HuH-7 (cell line): Measurements from ENCODE around the gene SPECC1.
A peak's percentile ranks its signal among the peaks of the same experiment; 100 is the strongest.
"Not testable (repeated sequence)": the region's sequence is repeated elsewhere in the genome, so short reads cannot be mapped to it uniquely, and the experiment has no call there.

ENCODE experiments used
- DNase-seq: peaks from one replicate; pipeline ENCODE4 v3.0.0; 2011; ENCODE audit warnings: low spot score

Gene SPECC1

DNA sequence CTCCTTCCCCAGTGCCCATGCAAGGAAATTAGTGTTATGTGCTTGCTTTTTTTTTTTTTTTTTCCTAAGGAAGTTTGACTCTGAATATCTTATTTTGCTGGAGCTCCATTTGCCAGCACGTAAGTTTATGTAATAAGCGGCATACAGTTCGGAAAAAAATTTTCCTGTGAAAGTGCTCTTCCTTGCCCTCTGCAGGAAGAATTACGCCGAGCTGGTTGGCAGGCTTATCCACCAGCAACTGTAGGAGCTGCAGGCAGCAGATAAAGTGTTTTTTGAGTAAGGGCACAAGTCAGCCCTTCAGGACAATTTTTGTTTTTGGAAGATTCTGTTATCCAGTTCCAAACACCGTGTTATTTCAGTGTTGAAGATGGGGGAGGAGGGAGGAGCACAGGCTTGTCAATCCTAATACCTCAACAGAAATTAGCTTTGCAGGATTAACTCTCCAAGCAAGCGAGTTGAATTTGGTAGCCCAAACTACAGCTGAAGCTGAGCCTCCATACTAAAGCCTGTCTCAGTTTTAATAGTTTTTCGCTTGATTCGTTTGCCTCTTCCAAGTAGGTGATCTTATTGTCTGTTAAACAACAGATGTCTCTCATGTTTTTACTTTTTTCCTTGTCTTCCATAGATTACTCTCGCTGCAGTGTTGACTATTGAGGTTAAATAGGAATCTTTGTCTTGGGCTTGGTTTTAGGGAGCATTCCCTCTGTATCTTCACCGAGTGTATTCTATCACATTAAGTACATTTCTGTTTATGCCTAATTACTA lies 1.1 kb downstream of the SPECC1 start:
- DNase-seq, result peak; percentile 45

DNA sequence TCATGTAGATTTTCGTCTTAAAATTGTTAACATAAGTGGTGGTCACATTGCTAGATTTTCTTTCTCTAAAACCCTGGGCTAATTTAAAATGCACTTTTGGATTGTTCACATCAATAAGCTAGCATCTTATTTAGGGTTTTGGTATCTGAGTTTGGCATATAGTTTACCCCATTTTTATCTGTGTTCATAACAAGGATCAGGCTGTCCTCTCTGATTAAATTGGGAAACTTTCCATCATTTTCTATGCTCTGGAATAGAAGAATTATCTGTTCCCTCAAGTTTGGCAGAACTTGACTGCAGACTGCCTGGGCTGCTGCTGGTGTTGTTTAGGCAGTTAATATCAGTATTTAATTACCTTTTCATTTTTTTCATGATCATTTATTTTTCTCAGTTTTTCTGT lies 1.8 kb downstream of the SPECC1 start:
- DNase-seq, result no peak

DNA sequence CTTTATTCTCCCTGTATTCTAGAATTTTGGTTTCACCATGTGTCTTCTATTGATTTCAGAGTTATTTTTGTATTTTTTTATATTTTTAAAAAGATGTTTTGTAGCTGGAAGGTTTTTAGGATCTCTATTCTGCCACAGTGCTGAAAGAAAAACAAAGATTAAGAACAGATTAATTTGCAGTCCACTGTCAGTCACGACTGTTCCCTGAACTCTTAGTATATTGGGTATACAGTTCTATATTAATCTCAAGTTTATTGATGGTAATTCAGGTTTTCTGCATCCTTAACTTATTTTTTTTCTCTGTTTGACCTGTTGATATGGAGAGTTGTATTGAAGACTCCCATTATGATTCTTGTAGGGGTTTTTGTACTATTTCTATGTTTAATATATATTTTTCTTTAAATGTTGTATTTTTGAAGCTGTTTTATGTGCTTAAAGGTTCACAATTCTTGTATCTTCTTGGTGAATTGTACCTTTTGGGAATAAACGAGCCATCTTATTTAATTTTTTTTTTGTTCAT lies 2.9 kb downstream of the SPECC1 start:
- DNase-seq, result no peak

DNA sequence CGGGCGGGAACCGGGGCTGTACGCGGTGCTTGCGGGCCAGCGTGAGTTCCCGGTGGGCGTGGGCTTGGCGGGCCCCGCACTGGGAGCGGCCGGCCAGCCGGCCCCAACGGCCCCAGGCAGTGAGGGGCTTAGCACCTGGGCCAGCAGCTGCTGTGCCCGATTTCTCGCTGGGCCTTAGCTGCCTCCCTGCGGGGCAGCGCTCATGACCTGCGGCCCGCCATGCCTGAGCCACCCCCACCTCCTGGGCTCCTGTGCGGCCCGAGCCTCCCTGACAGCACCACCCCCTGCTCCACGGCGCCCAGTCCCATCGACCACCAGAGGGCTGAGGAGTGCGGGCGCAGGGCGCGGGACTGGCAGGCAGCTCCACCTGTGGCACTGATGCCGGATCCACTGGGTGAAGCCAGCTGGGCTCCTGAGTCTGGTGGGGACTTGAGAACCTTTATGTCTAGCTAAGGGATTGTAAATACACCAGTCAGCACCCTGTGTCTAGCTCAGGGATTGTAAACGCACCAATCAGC lies 7.4 kb downstream of the SPECC1 start:
- not testable (repeated sequence) for DNase-seq

DNA sequence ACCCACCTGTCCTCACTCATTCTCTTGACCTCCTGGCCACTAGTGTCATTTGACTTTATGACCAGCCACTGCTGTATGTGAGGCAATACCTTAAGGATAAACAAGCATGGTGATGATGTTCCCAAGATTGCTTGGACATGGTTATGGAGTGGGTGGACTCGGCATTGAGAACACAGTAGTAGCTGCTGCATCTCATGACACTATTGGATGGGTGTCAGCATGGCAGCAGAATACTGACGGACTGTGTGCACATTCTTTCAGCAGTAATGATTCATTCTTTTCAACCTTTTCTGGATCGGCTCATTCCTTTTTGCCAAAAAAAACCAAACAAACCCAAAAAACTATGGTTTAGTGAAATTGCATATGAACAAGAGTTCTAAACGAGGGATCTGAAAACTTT lies 13.5 kb downstream of the SPECC1 start:
- no peak for DNase-seq

DNA sequence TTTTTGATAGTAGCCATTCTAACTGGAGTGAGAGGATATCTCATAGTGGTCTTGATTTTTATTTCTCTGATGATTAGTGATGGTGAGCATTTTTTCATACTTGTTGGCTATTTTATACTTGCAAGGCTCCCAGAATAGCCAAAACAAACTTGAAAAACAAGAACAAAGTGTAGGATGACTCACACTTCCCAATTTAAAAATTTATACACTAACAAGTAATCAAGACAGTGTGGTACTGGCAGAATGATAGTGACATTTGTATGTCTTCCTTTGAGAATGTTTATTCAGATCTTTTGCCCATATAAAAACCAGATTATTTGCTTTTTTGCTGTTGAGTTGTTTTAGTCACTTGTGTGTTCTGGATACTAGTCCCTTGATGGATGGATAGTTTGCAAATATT lies 17.8 kb downstream of the SPECC1 start:
- DNase-seq, result no peak

DNA sequence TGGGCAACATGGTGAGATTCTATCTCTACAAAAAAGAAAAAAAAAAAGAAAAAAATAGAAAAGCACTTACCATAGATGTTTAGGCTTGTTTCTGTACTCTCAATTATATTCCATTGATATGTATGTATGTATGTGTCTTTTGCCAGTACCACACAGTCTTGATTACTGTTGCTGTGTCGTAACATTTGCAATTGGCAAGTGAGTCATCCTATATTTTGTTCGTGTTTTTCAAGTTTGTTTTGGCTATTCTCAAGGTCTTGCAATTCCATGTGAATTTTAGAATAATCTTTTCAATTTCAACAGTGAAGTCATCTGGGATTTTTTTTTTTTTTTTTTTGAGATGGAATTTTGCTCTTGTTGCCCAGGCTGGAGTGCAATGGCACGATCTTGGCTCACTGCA lies 19.3 kb downstream of the SPECC1 start:
- DNase-seq, result no peak

DNA sequence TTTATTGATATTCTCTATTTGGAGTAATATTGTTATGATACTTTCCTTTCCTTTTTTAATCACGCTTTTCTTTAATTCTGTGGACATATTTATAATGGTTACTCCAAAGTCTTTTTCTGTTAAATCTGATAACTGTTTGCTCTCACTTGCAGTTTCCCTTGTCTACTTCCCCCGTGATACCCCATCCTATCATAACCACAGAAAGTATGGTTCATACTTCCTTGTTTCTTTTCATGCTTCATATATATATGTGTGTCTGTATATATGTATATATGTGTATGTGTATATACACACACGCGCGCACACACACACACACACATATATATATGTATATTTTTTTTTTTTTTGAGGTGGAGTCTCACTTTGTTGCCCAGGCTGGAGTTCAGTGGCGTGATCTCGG lies 23.5 kb downstream of the SPECC1 start:
- no peak for DNase-seq

DNA sequence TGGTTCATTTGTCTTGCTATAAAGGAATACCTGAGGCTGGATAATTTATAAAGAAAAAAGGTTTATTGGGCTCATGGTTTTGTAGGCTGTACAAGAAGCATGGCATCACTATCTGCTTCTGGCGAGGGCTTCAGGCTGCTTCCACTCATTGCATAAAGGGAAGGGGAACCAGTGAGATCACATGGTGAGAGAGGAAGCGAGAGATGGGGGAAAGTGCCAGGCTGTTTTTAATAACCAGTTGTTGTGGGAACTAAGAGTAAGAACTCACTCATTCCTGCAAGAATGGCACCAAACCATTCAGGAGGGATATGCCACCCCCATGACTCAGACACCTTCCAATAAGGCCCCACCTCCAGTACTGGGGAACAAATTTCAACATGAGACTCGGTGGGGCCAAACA lies 24.3 kb downstream of the SPECC1 start:
- no peak for DNase-seq

DNA sequence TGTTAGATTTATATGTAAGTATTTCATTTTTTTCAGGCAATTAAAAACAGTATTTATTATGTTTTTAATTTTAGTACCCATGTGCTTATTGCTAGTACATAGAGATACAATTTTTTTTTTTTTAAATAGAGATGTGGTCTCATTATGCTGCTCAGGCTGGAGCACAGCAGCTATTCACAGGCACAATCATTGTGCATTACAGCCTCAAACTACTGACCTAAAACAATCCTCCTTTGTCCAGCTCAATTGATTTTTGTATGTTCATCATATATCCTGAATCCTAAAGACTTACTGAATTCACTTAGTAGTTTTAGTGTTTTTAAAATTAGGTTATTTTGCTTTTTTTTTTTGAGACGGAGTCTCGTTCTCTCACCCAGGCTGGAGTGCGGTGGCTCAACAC lies 26.3 kb downstream of the SPECC1 start:
- DNase-seq, result no peak

DNA sequence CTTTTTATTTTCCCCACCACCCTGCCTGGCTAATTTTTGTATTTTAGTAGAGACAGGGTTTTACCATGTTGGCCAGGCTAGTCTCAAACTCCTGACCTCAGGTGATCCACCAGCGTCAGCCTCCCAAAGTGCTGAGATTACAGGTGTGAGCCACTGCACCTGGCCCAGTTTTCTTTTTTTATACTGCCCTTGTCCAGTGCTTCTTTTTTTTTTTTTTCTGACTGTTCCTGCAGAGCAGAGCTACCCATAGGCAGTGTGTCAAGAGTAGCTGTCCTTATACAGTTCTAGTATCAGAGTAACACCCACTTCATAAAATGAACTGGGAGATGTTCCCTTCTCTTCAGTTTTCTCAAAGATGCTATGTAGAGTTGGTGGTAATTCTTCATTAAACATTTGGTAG lies 28.1 kb downstream of the SPECC1 start:
- not testable (repeated sequence) for DNase-seq

DNA sequence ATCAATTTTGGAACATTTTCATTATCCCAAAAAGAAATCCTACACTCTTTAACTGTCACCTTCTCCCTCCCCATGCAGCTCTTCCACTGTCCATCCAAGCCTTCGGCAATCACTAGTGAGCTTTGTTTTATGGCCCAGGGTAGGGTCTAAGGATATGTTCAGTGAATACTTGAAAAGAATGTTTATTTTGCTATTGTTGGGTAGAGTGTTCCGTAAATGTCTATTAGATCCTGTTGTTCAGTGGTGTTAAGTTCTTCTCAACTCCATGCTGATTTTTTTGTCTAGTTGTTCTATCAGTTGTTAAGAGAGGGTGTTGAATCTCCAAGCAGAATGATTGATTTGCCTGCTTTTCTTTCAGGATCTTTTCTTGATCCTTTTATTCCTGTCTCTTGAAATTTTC lies 29.9 kb downstream of the SPECC1 start:
- DNase-seq, result no peak

DNA sequence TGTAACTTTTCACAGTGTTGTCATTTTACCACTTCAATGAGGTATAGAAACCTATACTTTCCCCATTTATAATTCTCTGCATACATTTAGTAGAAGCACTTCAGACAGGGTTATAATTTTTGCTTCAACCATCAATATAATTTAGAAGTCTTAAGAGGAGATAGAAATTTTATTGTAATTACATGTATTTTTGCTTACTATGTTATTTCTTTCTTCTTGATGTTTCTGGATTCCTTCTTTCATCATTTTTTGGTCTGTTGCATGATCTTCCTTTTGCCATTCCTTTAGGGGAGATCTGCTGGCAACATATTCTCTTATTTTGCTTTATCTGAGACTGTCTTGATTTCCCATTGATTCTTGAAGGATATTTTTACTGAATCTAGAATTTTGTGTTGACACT lies 31.1 kb downstream of the SPECC1 start:
- DNase-seq, result no peak

DNA sequence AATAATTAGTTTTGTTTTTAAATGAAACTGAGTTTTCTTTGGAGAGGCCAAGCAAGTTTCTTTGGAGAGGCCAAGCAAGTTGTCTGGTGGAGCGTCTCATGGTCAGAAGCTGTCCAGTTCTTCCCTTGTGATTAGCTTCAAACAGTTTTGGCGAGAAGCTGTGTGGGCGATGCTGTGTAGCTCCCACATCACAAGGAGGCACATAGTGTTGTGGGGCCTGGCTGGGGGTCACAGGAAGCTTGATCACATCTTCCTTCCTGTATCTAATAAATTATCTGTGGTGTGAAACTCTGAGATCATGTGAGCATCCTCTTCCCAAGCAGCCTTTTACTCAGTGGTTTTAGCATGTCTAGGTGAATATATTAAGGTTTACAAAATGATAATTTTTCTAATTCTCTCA lies 33.9 kb downstream of the SPECC1 start:
- DNase-seq, result no peak

DNA sequence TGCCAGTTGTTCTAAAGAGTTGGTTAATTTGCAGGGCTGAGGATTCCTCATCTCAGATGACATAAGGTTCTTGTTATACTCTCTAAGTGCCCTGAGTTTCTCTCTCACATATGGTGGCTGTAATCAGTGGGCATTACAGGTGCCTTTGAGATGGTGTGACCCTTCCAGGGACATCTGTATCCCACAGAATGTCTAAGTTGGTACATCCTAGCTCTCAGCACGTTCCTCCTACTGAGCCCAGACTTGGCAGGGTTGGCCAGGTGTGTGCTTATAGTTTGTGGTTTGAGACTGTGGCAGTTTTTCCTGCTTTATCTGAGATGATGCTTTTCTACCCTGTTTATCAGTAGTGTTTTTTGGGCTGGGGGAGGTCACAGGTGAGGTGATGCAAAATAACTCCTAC lies 36.3 kb downstream of the SPECC1 start:
- no peak for DNase-seq

DNA sequence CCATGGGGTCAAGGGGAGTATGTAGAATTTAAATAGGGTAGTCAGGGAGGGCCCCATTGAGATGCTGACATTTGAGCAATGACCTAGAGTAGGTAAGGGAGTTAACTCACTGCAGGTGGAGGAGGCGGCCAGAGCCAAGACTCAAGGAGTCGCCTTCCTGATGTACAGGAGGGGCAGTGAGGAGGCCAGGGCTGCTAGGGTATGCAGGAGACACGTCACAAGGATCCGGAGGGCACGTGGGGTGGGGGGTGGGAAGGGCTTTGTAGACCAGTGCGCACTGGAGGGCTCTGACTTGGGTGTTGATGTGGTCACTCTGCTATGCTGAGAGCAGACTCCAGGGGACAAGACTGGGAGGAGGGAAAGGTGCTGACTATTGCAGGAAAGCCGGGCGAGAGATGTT lies 37.5 kb downstream of the SPECC1 start:
- no peak for DNase-seq

DNA sequence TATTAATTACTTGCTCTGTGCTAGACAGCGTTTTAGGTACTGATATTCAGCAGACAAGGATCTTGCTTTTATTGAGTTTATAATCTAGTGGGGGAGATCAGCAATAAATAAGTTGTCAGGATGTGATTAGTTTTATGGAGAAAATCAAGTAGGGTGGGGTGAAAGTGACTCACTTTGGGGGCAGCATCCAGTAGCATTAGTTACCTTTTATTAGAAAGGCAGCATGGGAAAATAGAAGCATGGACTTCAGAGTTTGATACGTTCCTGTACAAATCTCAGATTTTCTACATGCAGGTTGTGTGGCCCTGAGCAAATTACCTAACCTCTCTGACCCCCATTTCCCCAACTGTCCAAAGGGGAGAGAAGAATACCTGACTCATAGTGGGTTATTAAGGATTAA lies 42.5 kb downstream of the SPECC1 start:
- no peak for DNase-seq

DNA sequence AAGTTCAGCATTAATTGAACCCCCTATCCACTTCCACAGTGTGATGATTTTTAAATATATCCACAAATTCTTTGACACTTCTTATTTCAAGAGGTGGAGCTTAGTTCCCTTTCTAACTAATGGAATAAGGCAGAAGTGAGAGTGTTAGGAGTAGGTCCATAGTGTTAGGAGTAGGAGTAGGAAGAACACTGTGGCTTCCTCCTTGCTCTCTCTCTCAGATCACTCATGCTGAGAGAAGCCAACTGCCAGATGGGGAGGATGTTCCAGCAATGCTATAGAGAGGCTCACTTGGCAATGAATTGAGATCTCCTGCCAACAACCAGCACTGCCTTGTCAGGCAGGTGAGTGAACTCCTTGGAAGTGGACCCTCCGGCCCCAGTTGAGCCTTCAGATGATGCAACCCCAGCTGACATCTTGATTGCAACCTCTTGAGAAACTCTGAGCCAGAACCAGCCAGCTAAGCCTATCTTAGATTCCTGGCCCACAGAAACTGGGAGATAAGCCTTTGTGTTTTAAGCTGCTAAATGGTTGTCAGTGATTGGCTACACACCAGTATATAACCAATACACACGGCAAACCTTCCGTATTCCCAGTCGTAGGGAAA lies 44.3 kb downstream of the SPECC1 start:
- DNase-seq, result no peak

DNA sequence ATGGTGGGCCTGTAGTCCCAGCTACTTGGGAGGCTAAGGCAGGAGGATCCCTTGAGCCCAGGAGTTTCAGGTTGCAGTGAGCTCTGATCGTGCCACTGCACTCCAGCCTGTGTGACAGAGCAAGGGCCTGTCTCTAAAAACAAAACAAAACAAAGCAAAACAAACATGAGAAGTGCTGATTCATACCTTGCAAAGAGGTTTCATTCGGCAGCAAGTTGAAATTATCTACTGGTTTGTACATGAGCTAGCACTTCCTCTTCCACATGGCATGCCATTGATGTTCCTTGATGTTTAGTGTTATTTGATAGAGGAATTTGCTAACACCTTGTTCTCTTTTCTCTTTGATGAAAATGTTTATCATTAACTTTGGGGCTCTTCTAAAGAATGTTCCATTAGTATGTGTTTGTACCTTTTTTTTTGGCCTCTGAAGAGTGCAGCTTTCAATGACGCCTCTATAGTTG lies 50.6 kb downstream of the SPECC1 start:
- DNase-seq, result no peak

DNA sequence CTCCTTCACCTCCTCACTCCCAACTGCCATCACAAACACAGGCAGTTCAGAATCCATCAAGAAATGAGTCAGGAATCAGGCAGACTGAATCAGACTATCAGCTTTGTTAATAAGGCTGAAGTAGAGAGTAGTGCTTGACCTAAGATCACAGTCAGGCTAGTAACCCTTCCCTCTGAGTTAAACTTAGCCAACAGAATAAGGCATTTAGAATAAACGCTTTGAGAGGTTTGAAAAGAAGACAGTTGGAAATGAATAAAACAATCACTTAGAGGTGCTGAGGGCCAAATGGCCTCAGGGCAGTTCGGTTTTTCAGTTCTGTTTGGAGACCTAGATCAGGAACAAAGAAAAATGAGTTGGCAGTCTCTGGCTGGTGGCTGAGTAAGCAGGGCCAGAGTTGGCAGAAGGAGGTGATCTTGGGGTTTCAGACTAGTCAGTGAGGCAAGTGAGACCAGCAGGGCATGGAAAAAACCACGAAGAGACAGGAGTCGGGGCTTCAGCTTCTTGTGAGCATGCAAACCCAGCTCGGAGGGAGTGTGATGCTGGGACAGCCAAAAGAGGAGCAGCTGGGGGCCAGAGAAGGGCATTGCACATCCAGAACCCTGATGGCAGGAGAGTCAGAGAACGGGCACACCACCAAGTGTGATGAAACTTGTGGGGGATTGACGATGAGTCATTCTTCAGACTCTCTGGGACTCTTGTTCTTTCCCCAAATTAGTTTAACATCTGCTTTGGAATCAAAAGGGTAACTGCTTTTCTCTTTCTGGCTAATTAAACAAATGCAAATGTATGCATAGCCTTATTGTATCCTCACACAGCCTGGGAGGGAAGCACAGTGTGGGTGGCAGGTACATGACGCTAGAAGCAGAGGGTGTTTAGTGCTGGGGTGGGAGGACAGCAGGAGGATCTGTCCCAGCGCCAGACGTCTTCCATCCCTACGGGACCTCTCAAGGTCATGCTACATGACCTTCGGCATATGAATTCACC lies 54.8 kb downstream of the SPECC1 start:
- no peak for DNase-seq

DNA sequence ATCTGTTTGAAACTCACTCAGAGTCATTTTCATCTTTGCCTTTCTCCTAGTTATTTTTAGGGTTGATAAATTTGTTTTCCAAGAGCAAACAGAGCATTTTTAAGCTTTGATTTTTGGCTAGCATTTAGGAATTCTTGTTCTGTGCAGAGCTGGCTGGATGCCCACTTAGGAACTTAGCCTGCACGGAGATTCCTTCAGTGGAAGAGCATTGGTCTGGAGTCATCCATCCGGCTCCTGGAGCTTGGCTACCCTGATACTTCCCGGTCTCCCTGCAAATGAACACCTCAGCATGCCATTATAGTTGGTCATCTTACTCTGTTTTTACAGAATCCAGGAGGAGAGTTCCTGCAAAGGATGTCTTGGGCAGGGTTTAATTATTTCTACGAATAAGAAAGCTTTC lies 57.1 kb downstream of the SPECC1 start:
- no peak for DNase-seq

DNA sequence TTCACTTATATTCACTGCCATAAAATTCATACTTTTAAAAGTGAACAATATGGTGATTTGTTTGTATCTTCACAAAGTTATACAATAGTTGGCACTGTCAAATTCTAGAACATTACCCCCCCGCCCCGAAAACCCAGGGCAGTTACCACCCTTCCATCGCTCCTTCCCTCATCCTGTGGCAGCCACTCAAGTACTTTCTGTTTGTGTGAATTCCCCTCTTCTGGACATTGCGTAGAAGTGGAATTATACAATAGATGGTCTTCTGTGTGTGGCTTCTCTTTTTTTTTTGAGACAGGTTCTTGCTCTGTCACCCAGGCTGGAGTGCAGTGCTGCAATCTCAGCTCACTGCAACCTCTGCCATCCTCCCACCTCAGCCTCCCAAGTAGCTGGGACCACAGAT lies 58.6 kb downstream of the SPECC1 start:
- DNase-seq, result no peak
